Astrocyte of the cerebellum (primary cell): Measurements from ENCODE around the gene MYL6.

Source experiments
- DNase-seq: peaks from one replicate; pipeline ENCODE4 v3.0.0-alpha.2; 2011; ENCODE audit warnings: low read depth
- H3K4me3 ChIP-seq: 2 replicates; pipeline ENCODE4 v1.5.1; 2011; ENCODE audit warnings: mild to moderate bottlenecking, low read depth, low read length, moderate library complexity
- CTCF ChIP-seq: IDR thresholded peaks from 2 replicates; pipeline ENCODE4 v1.5.1; 2012; ENCODE audit warnings: low read length, low read depth, moderate library complexity, mild to moderate bottlenecking; ENCODE audit errors: missing control alignments
- in situ Hi-C: cut with HindIII; loops from 2 replicates; pipeline ENCODE4 v1.10.0; 2017; ENCODE audit warnings: low sequenced_read_pairs

Gene MYL6

GRCh38 chr12:56208006-56208405 is 49.8 kb downstream of the MYL6 start:
- no peak for DNase-seq
- TF ChIP-seq CTCF = no peak
- in situ Hi-C loops = no loop called here
- no peak overlapping the region for H3K4me3 ChIP-seq
